ENCODE measurements around the gene SAT1.

DNA sequence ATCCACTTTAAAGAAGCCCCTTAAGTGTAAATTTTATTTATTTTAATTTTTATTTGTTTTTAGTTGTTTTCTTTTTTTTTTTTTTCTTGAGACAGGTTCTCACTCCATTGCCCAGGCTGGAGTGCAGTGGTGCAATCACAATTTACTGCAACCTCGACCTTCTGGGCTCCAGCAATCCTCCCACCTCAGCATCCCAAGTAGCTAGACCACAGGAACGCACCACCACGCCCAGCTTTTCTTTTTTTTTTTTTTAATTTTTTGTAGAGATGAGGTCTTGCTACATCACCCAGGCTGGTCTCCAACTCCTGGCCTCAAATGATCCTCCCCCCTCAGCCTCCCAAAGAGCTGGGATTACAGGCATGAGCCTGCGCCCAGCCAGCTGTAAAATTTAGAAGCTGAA, 6.0 kb downstream of the SAT1 start:
- TF ChIP-seq, protein P1, sequence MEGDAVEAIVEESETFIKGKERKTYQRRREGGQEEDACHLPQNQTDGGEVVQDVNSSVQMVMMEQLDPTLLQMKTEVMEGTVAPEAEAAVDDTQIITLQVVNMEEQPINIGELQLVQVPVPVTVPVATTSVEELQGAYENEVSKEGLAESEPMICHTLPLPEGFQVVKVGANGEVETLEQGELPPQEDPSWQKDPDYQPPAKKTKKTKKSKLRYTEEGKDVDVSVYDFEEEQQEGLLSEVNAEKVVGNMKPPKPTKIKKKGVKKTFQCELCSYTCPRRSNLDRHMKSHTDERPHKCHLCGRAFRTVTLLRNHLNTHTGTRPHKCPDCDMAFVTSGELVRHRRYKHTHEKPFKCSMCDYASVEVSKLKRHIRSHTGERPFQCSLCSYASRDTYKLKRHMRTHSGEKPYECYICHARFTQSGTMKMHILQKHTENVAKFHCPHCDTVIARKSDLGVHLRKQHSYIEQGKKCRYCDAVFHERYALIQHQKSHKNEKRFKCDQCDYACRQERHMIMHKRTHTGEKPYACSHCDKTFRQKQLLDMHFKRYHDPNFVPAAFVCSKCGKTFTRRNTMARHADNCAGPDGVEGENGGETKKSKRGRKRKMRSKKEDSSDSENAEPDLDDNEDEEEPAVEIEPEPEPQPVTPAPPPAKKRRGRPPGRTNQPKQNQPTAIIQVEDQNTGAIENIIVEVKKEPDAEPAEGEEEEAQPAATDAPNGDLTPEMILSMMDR (IDR thresholded peaks at IDR 0.05; ENCODE audit: low read length) = no peak
- TF ChIP-seq EZH2 (optimal IDR thresholded peaks at IDR 0.05; ENCODE audit: low read depth, low read length) (no peak), EZH2phosphoT487 (IDR thresholded peaks at IDR 0.05; ENCODE audit: low read length) (no peak)

Data from MM.1S (cell line).